A673 (cell line): ENCODE measurements around the gene OR12D1.

ENCODE experiments used
- CTCF ChIP-seq: fragments of 300-800, 200-600 bp; sonication (generic); conservative IDR thresholded peaks from 2 replicates; pipeline ENCODE4 v1.5.1; 2017; ENCODE audit warnings: low read depth, mild to moderate bottlenecking, antibody characterized with exemption, low read length, moderate library complexity, mixed read lengths
- EZH2 ChIP-seq: fragments of 200-600 bp; sonication (generic); IDR thresholded peaks from 2 replicates; pipeline ENCODE4 v1.6.1; 2017; ENCODE audit warnings: borderline replicate concordance, low read depth, mild to moderate bottlenecking, mixed read lengths, antibody characterized with exemption, low read length; ENCODE audit not compliant: poor library complexity, severe bottlenecking

GRCh38 chr6:29426654-29427053 is 11.9 kb downstream of the OR12D1 start:
- TF ChIP-seq CTCF (no peak), EZH2 (no peak)
